ENCODE measurements around the gene SP100.

DNA sequence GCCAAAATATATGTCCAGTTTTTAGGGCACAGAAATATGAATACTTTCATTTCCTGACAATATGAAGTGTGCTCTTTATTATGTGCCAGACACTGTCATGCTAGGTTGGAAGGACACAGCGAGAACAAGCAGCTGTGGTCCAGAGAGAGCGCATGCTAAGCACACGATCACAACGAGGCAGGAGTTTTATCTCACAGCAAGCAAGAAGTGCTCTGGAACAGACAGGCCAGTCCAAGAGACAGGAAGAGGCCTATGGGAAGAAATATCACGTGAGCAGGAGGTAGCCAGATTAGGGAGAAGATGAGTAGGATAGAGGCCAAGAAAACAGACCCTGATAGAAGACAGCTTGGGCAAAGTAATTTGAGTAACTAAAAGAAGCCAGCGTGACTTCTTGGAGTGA lies 161.1 kb downstream of the SP100 start:
- TF ChIP-seq CTCF (optimal IDR thresholded peaks at IDR 0.05 in 1 of 3, IDR thresholded peaks at IDR 0.05 in 1 of 3, conservative IDR thresholded peaks at IDR 0.05 in 1 of 3; ENCODE audit: extremely low read depth in 1 of 3, insufficient read depth in 2 of 3, low read length in 3 of 3) (no peak), EZH2 (IDR thresholded peaks at IDR 0.05; ENCODE audit: low read length) (no peak)
